ENCODE measurements around the gene EFNB2. TPM values are rescaled to one million over a fixed set of nuclear protein-coding genes. Genes with fewer than 3 reads are reported as not detected.

The EFNB2 gene
- total RNA-seq, 1 experiment from 2014 or later, result 16.4 TPM

GRCh38 chr13:106484084-106484483, 51.4 kb downstream of the EFNB2 start:
- ChIA-PET POLR2A (ENCODE audit: unreplicated experiment) (no interaction called here), CTCF (no interaction called here)
- no TSS peak for BruUV-seq (replicated peaks)
- no peak overlapping the region for H3K27ac ChIP-seq (ENCODE audit: low read length)
- no peaks in the 10 kb centered on the region for H3K27me3 ChIP-seq (ENCODE audit: low read length)
- no peaks in the 10 kb centered on the region for H3K9me2 ChIP-seq (replicated peaks; ENCODE audit: low read length)
- no peaks in the 10 kb centered on the region for H3K79me2 ChIP-seq (ENCODE audit: low read length)
- TF ChIP-seq EZH2phosphoT487 (IDR thresholded peaks at IDR 0.05; ENCODE audit: borderline replicate concordance, low read length), result no peak
- TF ChIP-seq EZH2 (IDR thresholded peaks at IDR 0.05; ENCODE audit: low read length, unreplicated experiment), result no peak
- no peak for TF ChIP-seq CTCF (conservative IDR thresholded peaks at IDR 0.05; ENCODE audit: low read depth, low read length)
- H3K4me3 ChIP-seq (ENCODE audit: low read length), result no peak overlapping the region
- no peak overlapping the region for H3K4me2 ChIP-seq (ENCODE audit: low read length)
- H3K9me3 ChIP-seq (ENCODE audit: low read length), result no peaks in the 10 kb centered on the region
- no peak for DNase-seq
- ATAC-seq, result no peak
- no peaks in the 10 kb centered on the region for H4K20me1 ChIP-seq (ENCODE audit: low read length)
- intact Hi-C loops (cut with micrococcal nuclease), result no loop called here
- no peak overlapping the region for H3K9ac ChIP-seq (ENCODE audit: low read length)
- no peaks in the 10 kb centered on the region for H3K36me3 ChIP-seq (ENCODE audit: low read depth, low read length)
- no peaks in the 10 kb centered on the region for H3F3A ChIP-seq (ENCODE audit: low read length, unreplicated experiment)
- H2AFZ ChIP-seq (ENCODE audit: low read length), result no peak overlapping the region
- no peaks in the 10 kb centered on the region for H3K4me1 ChIP-seq (ENCODE audit: insufficient read depth, low read length)

GRCh38 chr13:106481919-106482318, 53.5 kb downstream of the EFNB2 start:
- DNase-seq (no peak), ATAC-seq (no peak)
- no peaks in the 10 kb centered on the region for H3K27me3 ChIP-seq (ENCODE audit: low read length)
- H2AFZ ChIP-seq (ENCODE audit: low read length), result no peak overlapping the region
- no peak overlapping the region for H3K4me2 ChIP-seq (ENCODE audit: low read length)
- H4K20me1 ChIP-seq (ENCODE audit: low read length), result no peaks in the 10 kb centered on the region
- H3K9me3 ChIP-seq (ENCODE audit: low read length), result no peaks in the 10 kb centered on the region
- no peak overlapping the region for H3K27ac ChIP-seq (ENCODE audit: low read length)
- no peak overlapping the region for H3K9ac ChIP-seq (ENCODE audit: low read length)
- TF ChIP-seq EZH2phosphoT487 (IDR thresholded peaks at IDR 0.05; ENCODE audit: borderline replicate concordance, low read length) (no peak), EZH2 (IDR thresholded peaks at IDR 0.05; ENCODE audit: low read length, unreplicated experiment) (no peak), CTCF (conservative IDR thresholded peaks at IDR 0.05; ENCODE audit: low read depth, low read length) (no peak)
- H3K4me1 ChIP-seq (ENCODE audit: insufficient read depth, low read length), result peaks cover 10% of the 10 kb centered on the region
- no peaks in the 10 kb centered on the region for H3K36me3 ChIP-seq (ENCODE audit: low read depth, low read length)
- H3F3A ChIP-seq (ENCODE audit: low read length, unreplicated experiment), result no peaks in the 10 kb centered on the region
- intact Hi-C loops (cut with micrococcal nuclease), result no loop called here
- CTCF ChIA-PET, result no interaction called here
- H3K9me2 ChIP-seq (replicated peaks; ENCODE audit: low read length), result no peaks in the 10 kb centered on the region
- BruUV-seq (replicated peaks), result no TSS peak
- POLR2A ChIA-PET (ENCODE audit: unreplicated experiment), result no interaction called here
- no peaks in the 10 kb centered on the region for H3K79me2 ChIP-seq (ENCODE audit: low read length)
- no peak overlapping the region for H3K4me3 ChIP-seq (ENCODE audit: low read length)

GRCh38 chr13:106480351-106480910, 55.0 kb downstream of the EFNB2 start:
- intact Hi-C loops (cut with micrococcal nuclease), result no loop called here
- no peak overlapping the region for H3K4me3 ChIP-seq (ENCODE audit: low read length)
- ATAC-seq (no peak), DNase-seq (no peak)
- H4K20me1 ChIP-seq (ENCODE audit: low read length), result no peaks in the 10 kb centered on the region
- peaks cover 25% of the 10 kb centered on the region for H3K4me1 ChIP-seq (ENCODE audit: insufficient read depth, low read length)
- POLR2A ChIA-PET (ENCODE audit: unreplicated experiment), result no interaction called here
- H3F3A ChIP-seq (ENCODE audit: low read length, unreplicated experiment), result no peaks in the 10 kb centered on the region
- H3K79me2 ChIP-seq (ENCODE audit: low read length), result no peaks in the 10 kb centered on the region
- CTCF ChIA-PET, result no interaction called here
- no peak overlapping the region for H3K9ac ChIP-seq (ENCODE audit: low read length)
- no TSS peak for BruUV-seq (replicated peaks)
- H3K27ac ChIP-seq (ENCODE audit: low read length), result no peak overlapping the region
- H2AFZ ChIP-seq (ENCODE audit: low read length), result no peak overlapping the region
- H3K9me2 ChIP-seq (replicated peaks; ENCODE audit: low read length), result no peaks in the 10 kb centered on the region
- no peaks in the 10 kb centered on the region for H3K9me3 ChIP-seq (ENCODE audit: low read length)
- TF ChIP-seq EZH2phosphoT487 (IDR thresholded peaks at IDR 0.05; ENCODE audit: borderline replicate concordance, low read length) (no peak), EZH2 (IDR thresholded peaks at IDR 0.05; ENCODE audit: low read length, unreplicated experiment) (no peak), CTCF (conservative IDR thresholded peaks at IDR 0.05; ENCODE audit: low read depth, low read length) (no peak)
- no peak overlapping the region for H3K4me2 ChIP-seq (ENCODE audit: low read length)
- H3K27me3 ChIP-seq (ENCODE audit: low read length), result no peaks in the 10 kb centered on the region
- no peaks in the 10 kb centered on the region for H3K36me3 ChIP-seq (ENCODE audit: low read depth, low read length)
